Muscle layer of colon (tissue), 2 donors: ENCODE results near the gene EIF4ENIF1.
"Not testable (repeated sequence)": the region's sequence is repeated elsewhere in the genome, so short reads cannot be mapped to it uniquely, and the experiment has no call there.

Source experiments
- H3K27ac ChIP-seq: one replicate; pipeline ENCODE4 v1.7.0; 2013; ENCODE audit warnings: low read depth, mild to moderate bottlenecking, low read length, moderate library complexity
- H3K27me3 ChIP-seq, 2 donors: one replicate each; pipeline ENCODE4 v1.7.0; 2013; ENCODE audit warnings: low read length in 2 of 2, mild to moderate bottlenecking in 2 of 2; ENCODE audit not compliant: insufficient read depth in 2 of 2, control insufficient read depth in 1 of 2
- H3K36me3 ChIP-seq: one replicate; pipeline ENCODE4 v1.7.0; 2013; ENCODE audit warnings: mild to moderate bottlenecking, low read length; ENCODE audit not compliant: insufficient read depth
- H3K4me1 ChIP-seq: one replicate; pipeline ENCODE4 v1.7.0; 2013; ENCODE audit warnings: mild to moderate bottlenecking, low read length; ENCODE audit not compliant: insufficient read depth
- H3K4me3 ChIP-seq, 2 donors: one replicate each; pipeline ENCODE4 v1.7.0; 2013; ENCODE audit warnings: low read length in 2 of 2, low read depth in 1 of 2, mild to moderate bottlenecking in 1 of 2, moderate library complexity in 1 of 2
- H3K9ac ChIP-seq: one replicate; pipeline ENCODE4 v1.7.0; 2013; ENCODE audit warnings: low read length
- H3K9me3 ChIP-seq: one replicate; pipeline ENCODE4 v1.7.0; 2013; ENCODE audit warnings: mild to moderate bottlenecking, low read length
- donor health status: abdominal sarcoma.
- donor health status: Adenocarcinoma of cecum.

Gene EIF4ENIF1

DNA sequence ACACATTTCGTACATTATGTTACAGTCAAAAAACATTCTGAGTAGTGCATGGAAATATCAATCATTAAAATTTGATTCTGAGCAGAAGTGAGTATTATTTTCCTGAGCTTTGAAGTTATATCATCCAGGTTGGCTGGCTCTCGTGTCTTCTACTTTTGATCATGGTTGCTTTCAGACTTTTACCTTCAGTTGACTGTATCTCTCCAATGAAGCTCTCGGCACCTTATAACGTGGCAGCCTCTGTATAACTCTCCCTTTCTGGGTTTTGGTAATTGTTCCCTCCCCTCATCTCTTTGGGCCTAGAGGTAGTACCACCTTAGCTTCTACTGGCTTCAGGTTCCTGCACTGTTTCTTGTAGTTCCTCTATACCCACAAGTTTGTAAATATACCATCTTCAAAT, 18.9 kb upstream of the EIF4ENIF1 start:
- peaks cover 5% of the 10 kb centered on the region for H3K36me3 ChIP-seq
- H3K4me3 ChIP-seq, result no peak overlapping the region
- H3K27ac ChIP-seq, result no peak overlapping the region
- H3K9ac ChIP-seq, result no peak overlapping the region
- H3K9me3 ChIP-seq, result no peaks in the 10 kb centered on the region
- no peaks in the 10 kb centered on the region for H3K27me3 ChIP-seq
- no peaks in the 10 kb centered on the region for H3K4me1 ChIP-seq

DNA sequence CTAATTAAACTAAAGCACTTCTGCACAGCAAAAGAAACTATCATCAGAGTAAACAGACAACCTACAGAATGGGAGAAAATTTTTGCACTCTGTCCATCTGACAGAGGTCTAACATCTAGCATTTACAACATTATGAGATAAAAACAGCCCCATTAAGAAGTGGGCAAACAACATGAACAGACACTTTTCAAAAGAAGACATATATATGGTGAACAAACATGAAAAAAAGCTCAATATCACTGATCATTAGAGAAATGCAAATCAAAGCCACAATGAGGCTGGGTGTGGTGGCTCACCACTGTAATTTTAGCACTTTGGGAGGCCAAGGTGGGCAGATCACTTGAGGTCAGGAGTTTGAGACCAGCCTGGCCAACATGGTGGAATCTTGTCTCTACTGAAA, 17.9 kb upstream of the EIF4ENIF1 start:
- not testable (repeated sequence) for H3K27ac ChIP-seq, H3K4me1 ChIP-seq, H3K9ac ChIP-seq, H3K4me3 ChIP-seq, H3K9me3 ChIP-seq, H3K27me3 ChIP-seq, H3K36me3 ChIP-seq

DNA sequence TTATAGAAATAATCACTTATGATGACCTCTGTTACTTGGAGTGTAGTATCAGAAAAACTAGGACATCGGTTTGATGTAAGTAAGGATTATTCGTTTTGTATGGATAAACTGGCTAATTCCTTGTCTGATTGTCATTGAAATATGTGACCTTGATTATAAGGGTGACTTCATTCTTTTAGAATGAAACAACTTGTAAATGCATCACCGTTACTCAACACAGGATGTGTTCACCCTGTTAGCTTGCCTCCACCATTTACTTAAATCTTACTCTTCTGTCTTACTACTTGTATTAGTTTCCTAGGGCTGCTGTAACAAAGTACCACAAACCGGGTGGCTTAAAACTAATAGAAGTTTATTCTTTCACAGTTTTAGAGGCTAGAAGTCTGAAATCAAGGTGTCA, 14.6 kb upstream of the EIF4ENIF1 start:
- Histone ChIP-seq H3K9me3 (no peaks in the 10 kb centered on the region), H3K4me1 (no peaks in the 10 kb centered on the region), H3K4me3 (no peak overlapping the region), H3K27me3 (no peaks in the 10 kb centered on the region), H3K36me3 (peaks cover 3% of the 10 kb centered on the region), H3K9ac (no peak overlapping the region), H3K27ac (no peak overlapping the region)

DNA sequence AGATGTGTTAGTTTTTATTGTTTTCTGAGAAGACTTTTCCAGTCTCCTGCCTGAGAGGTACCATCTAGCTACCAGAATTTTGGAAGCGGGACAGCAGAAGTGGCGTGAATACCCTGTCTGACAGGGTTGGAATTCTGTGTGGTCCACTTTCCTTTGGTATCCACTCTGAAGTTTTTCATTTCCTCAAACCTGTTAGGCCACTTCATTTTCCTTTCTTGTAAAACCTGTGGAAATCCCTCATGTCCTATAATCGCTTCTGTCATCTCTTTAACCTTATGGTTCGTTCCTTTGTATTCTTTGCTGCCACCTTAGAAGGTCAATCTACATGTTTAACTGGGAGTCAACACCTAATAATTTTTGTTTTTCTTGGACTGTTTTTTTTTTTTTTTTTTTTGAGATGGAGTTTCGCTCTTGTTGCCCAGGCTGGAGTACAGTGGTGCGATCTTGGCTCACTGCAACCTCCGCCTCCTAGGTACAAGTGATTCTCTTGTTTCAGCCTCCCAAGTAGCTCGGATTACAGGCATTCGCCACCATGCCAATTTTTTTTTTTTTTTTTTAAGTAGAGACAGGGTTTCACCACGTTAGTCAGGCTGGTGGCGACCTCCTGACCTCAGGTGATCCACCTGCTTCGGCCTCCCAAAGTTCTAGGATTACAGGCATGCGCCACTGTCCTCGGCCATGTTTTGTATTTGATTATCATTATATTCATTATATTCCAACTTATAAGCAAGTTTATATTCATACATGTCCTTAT, 13.7 kb upstream of the EIF4ENIF1 start:
- Histone ChIP-seq H3K9ac (no peak overlapping the region), H3K4me1 (no peaks in the 10 kb centered on the region), H3K27me3 (no peaks in the 10 kb centered on the region), H3K9me3 (no peaks in the 10 kb centered on the region), H3K4me3 (no peak overlapping the region), H3K36me3 (no peaks in the 10 kb centered on the region), H3K27ac (no peak overlapping the region)

DNA sequence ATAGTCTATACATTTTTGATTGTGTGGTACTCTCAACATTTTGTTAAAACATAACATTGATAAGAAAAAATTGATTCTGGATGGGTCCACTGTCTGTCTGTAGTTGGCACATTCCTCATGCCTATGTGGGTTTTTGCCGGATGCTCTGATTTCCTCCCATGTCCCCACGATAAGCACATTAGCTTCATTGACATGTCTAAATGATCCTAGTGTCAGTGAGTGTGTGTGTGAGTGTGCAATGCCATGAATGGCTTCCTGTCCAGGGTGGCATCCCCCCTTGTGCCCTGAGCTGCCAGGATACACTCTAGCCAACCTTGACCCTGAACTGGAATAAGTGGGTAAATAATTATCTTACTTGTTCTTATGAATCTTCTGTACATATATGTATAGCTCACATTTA, 12.1 kb upstream of the EIF4ENIF1 start:
- Histone ChIP-seq H3K4me1 (peaks cover 9% of the 10 kb centered on the region), H3K4me3 (no peak overlapping the region), H3K9ac (no peak overlapping the region), H3K36me3 (no peaks in the 10 kb centered on the region), H3K27ac (no peak overlapping the region), H3K9me3 (no peaks in the 10 kb centered on the region), H3K27me3 (no peaks in the 10 kb centered on the region)

DNA sequence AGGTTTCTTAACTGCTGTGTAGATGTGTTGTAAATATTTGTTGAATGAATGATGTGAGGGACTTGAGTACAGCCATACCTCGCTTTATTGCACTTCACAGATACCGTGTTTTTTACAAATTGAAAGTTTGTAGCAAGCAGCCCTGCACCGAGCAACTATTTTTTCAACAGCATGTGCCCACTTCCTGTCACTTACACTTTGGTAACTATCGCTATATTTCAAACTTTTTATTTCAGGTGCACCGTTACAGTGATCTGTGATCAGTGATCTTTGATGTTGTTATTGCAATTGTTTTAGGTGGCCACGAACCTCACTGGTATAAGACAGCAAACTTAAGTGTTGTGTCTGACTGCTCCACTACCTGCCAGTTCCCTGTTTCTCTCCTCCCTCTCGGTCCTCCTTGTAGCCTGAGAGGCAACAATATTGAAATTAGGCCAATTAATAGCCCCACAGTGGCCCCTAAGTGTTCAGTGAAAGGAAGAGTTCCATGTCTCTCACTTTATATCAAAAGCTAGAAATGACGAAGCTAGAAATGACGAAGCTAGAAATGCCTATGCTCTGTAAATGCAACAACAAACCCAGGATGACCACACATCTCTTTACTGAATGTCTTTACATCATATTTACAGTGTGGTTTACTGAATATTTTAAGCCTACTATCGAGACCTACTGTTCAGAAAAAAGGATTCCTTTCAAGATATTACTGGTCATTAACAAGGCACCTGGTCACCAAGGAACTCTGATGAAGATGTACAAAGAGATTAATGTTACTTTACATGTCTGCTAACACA, 7.7 kb upstream of the EIF4ENIF1 start:
- Histone ChIP-seq H3K36me3 (no peaks in the 10 kb centered on the region), H3K9ac (peak overlapping the region; percentile 33), H3K4me3 (peak overlapping the region; percentile 83 to 87), H3K4me1 (peaks cover 9% of the 10 kb centered on the region), H3K27me3 (no peaks in the 10 kb centered on the region), H3K27ac (peak overlapping the region; percentile 79), H3K9me3 (no peaks in the 10 kb centered on the region)

DNA sequence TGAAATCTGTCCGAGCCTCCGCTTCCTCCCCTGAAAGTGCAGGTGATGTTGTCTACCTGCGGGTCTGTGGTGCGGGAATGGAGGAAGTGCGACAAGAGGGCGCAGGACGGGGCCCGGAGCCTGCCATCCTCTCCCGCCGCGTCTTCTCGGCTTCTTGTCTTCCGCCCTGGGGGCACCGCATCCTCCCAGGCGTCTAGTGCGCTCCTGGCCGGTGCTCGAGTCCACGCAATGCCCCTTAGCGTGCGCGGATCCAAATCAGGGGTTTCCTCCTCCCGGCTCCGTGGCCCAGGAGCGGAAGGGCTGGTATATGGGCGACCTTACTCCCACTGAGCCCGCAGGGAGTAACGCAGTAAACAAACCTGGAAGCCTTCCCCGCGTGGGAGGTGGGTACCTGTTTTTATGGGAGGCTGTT, 7.1 kb upstream of the EIF4ENIF1 start:
- Histone ChIP-seq H3K4me3 (peak overlapping the region; percentile 83 to 87), H3K36me3 (no peaks in the 10 kb centered on the region), H3K27me3 (no peaks in the 10 kb centered on the region), H3K4me1 (peaks cover 9% of the 10 kb centered on the region), H3K9ac (peak overlapping the region; percentile 33), H3K27ac (peak overlapping the region; percentile 79), H3K9me3 (no peaks in the 10 kb centered on the region)

DNA sequence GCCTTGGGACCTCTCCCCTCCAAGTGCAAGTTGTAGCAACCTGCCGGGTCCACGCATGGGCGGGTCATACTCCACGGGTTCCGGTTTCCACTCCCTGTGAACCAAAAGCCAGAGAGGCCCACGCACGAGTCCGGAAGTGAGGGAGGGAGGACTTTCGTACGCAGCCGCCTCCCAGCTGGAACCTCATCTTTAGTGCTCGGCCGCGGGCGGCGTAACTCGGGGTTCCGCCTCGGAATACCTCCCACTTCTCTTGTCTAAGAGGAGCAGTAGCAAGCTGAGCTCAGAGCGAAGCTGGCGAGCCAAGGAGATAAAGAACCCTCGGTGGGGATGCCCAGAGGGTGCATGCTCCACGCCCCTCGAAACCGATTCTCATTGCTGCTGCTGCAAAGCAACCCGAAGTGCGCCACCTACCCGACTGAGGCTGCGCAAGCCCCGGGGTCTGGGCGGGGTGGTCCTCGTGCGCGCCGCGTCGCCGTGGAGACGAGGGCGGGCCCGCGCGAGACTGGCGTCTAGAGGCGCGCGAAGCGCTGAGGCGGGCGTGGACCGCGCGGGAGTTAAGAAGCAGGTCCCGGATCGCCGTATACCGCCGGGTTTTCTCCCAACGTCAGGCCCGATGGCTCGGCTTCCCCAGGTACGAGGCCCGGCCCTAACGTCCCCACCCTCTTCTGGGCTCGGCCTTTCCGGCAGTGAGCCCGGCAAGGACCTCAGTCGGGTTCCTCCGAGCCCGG, 6.5 kb upstream of the EIF4ENIF1 start, which contains the start of gene SFI1:
TSS of gene SFI1 (plus strand) at position 530 of the 728 bp plus-strand sequence. CDS start 11,749 bp downstream, outside the sequence.
- Histone ChIP-seq H3K9me3 (no peaks in the 10 kb centered on the region), H3K36me3 (no peaks in the 10 kb centered on the region), H3K27me3 (no peaks in the 10 kb centered on the region), H3K9ac (peak within 1 kb of the TSS; percentile 50), H3K27ac (peak within 1 kb of the TSS; percentile 79), H3K4me3 (peak within 1 kb of the TSS; percentile 83 to 87), H3K4me1 (peaks cover 11% of the 10 kb centered on the region)

DNA sequence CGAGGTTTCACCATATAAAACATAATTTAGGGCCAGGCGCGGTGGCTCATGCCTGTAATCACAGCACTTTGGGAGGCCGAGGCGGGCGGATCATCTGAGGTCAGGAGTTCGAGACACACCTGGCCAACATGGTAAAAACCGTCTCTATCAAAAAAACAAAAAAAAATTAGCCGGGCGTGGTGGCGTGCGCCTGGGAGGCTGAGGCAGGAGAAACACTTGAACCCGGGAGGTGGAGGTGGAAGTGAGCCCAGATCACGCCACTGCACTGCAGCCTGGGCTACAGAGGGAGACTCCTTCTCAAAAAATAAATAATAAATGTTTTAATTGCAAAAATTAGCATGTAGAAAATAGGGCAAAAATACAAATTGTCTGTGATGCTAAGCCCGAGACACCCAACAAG, 5.7 kb upstream of the EIF4ENIF1 start:
- Histone ChIP-seq H3K4me1 (peaks cover 17% of the 10 kb centered on the region), H3K9me3 (no peaks in the 10 kb centered on the region), H3K36me3 (no peaks in the 10 kb centered on the region), H3K4me3 (peak overlapping the region; percentile 83 to 87), H3K27ac (peak overlapping the region; percentile 79), H3K27me3 (no peaks in the 10 kb centered on the region), H3K9ac (peak overlapping the region; percentile 50)

DNA sequence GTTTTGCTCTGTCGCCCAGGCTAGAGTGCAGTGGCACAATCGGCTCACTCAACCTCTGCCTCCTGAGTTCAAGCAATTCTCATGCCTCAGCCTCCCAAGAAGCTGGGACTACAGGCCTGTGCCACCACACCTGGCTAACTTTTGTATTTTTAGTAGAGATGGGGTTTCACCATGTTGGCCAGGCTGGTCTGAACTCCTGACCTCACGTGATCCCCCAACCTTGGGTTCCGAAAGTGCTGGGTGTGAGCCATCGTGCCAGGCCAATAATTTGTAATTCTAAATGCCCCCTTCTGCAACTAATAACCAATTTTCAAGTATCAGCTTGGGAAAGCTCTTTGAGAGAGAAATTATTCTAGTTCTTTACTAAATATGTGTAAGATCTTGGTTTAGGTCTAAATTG, 3.7 kb upstream of the EIF4ENIF1 start:
- H3K27ac ChIP-seq, H3K27me3 ChIP-seq, H3K4me3 ChIP-seq, H3K9me3 ChIP-seq, H3K9ac ChIP-seq, H3K36me3 ChIP-seq: not testable (repeated sequence)
- peaks cover 23% of the 10 kb centered on the region for H3K4me1 ChIP-seq

DNA sequence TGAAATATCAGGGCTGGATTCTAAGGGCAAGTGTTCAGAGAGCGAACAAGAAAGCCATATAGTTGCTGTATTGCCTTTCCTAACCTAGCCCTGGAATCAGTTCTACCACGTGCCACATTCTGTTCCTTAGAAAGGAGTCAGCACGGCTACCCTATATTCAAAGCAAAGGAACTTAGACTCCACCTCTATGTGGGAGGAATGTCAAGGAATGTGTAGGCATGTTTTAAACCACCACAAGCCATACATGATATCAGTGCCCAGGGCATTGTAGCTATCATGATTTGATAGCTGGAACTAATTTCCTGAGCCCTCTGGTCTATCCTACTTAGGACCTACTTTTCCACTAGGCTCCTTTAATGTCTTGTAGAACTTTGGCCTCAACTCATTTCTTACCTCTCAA, 2.5 kb upstream of the EIF4ENIF1 start:
- Histone ChIP-seq H3K27ac (no peak overlapping the region), H3K4me3 (no peak overlapping the region), H3K36me3 (peaks cover 7% of the 10 kb centered on the region), H3K27me3 (no peaks in the 10 kb centered on the region), H3K4me1 (peaks cover 23% of the 10 kb centered on the region), H3K9me3 (no peaks in the 10 kb centered on the region), H3K9ac (no peak overlapping the region)
